Stimulated activated CD4-positive, alpha-beta T cell treated with anti-CD3 and anti-CD28 coated beads, TNF-alpha, amount 100 ng/mL, for 24 hours (primary cell): Measurements from ENCODE around the gene SMIM13.

Source experiments
- DNase-seq, 3 experiments: peaks; one replicate each; pipeline ENCODE4 v3.0.0-alpha.2; 2020; ENCODE audit warnings: low read depth in 3 of 3

SMIM13 gene

DNA sequence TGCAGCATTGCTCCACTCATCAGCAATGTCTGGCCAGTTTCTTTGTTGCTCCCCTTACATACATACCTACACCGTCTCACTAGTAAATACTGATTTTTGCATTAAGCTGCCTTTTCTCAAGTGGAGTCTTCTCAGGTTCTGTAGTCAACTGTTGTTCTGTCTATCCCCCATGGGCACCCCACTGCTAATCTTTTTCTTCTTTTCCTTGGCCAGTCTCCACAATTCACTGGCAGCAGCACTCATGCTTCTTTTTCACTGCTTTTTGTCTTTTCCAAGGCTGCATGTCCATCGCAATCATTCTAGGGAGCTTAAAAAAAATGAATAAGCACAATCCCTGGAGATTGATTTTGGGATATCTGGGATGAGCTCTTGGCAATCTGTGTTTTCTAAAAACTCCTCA is 28.2 kb downstream of the SMIM13 start:
- DNase-seq: no peak

- no peak for DNase-seq
These were observed 28.7 kb downstream of the SMIM13 start for GRCh38 chr6:11122380-11122779.

DNA sequence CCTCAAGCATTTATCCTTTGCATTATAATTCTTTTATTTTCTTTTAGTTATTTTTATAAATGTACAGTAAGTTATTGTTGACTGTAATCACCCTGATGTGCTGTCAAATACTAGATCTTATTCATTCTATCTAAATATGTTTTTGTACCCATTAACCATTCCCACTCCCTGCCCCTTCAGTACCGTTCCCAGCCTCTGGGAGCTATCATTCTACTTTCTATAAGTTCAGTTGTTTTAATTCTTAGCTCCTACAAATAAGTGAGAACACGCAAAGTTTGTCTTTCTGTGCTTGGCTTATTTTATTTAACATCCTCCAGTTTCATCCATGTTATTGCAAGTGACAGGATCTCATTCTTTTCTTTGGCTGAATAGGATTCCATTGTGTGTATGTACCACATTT is 30.3 kb downstream of the SMIM13 start:
- no peak for DNase-seq

- DNase-seq: no peak
These were observed 33.2 kb downstream of the SMIM13 start for GRCh38 chr6:11126876-11127275.

- DNase-seq: no peak
These were observed 35.0 kb downstream of the SMIM13 start for GRCh38 chr6:11128608-11129007.

GRCh38 chr6:11129908-11130565 is 36.4 kb downstream of the SMIM13 start:
- DNase-seq: no peak

DNA sequence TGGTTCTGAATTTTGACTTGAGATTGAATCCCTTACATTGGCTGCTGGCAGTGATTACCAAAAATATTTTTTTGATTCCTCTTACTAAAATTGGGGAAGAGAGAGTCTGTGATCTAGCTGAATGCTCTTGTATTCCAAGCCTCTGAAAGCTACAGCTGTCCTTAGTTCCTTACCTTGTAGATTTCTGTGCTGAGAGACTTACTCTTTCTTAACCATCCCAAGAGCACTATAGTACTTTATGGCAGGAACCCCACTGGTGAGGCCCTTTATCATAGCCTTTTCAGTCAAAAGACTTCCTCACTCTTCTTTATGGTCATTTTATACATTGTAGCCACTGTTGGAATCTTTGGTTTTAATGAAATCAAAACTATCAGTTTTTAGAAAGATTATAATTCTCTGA is 37.0 kb downstream of the SMIM13 start:
- DNase-seq: no peak

DNA sequence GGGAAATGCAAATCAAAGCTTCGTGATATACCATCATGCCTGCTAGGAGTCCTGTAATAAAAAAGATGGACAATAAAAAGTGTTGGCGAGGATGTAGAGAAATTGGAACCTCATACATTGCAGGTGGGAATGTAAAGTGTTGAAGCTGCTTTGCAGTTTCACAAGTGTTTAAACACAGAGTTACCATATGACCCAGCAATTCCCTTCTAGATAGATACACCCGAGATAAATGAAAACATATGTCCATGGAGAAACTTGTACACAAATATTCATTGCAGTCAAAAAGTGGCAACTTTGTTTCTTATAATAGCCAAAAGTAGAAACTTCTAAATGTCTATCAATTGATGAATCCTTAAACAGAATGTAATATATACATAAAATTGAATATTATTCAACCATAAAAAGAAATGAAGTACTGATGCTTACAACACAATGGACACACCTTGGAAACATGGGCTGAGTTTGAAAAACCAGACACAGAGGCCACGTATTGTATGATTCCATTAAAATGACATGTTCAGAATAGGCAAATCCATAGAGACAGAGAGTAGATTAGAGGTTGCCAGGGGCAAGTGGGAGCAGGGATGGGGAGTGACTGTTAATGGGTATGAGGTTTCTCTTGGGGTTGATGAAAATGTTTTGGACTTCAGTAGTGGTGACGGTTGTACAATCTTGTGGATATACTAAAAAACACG is 38.7 kb downstream of the SMIM13 start:
- DNase-seq: no peak

DNA sequence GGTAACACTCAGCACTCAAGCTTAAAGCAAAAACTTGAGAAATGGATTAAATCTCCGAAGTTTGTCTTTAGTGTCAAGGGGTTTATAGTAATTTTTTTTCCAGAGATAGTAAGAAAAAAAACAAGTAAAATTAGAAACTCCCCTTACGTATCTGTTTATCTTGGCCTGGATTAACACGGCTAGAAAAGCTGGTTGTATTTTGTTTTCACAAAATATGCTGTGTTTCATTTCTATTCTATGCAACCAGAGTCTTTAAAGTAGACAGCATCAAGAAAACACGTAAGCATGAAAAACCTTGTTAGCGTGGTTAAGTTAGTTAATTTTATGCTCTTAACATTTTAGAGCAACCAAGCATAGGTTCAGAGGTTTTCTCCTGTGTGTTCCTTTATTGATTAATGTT is 39.6 kb downstream of the SMIM13 start:
- no peak for DNase-seq

- no peak for DNase-seq
These were observed 43.2 kb downstream of the SMIM13 start for GRCh38 chr6:11136809-11137208.

DNA sequence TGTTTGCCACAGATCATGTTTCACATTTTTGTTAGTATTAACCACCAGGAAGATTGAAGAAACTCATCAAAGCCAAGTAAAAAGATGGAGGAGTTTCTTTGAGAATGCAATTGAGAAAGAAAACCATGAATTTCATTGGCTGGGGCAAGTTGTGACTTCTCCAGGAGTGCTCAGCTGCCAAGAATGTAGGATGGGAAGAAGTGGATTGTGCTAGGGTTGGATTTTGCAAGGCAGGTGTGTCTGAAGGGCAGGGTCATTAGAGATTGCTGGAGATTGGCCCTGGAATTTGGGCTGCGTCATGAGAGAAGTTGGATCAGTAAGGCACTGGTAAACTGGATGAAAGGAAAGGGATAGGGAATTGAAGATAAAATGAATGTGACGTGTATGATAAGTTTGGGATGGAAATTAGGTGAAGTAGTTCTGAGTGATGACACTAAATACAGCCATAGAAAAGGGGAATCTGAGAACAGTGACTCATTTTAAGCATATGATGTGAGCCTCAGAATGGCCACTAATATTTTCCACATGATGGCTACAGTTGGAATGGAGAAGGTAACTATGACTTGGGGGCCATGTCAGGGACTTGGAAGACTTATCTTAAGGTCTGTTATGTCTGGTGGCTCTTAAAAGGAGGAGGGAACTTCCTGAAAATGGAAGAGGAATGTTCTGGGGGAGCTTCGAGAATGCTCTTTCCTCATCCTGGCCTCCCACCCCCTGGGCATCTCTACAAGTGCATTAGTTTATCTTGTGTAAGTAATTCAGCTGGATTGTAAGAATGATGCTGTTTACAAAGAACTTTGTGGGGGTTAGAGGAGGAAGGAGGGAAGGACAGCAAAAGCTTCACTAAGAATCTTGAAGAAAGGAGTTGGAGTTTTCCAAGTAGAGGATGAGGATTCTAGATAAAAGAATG is 45.7 kb downstream of the SMIM13 start:
- no peak for DNase-seq

DNA sequence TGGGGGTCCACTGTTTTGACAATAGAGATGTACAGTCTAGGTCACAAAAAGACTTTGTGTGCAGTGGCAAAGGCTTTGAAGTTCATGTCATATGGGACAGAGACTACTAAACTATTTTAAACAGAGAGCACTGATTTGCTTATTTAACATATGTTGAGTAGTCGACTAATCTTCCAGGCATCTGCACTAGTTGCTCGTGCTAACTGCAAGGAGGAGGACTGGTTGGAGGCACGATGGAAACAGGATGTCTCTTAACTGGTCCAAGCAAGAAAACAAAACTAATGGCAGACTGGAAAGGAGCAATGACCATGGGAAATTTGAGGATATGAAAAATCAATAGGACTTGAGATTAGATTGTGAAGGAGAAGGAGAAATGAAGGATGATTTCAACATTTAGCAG is 46.4 kb downstream of the SMIM13 start:
- DNase-seq: no peak

DNA sequence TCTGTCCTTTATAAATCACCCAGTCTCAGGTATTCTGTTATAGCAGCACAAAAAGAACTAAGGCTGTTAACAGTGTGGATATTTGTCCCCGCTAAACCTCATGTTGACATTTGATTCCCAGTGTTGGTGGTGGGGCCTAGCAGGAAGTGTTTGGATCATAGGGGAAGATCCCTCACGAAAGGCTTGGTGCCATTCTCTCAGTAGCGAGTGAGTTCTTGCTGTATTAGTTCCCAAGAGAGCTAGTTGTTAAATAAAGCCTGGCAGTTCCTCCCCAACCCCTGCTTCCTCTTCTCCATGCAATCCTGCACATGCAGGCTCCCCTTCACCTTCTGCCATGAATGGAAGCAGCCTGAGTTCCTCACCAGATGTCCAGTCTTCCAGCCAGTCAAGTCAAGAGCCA is 47.7 kb downstream of the SMIM13 start:
- DNase-seq: no peak

DNA sequence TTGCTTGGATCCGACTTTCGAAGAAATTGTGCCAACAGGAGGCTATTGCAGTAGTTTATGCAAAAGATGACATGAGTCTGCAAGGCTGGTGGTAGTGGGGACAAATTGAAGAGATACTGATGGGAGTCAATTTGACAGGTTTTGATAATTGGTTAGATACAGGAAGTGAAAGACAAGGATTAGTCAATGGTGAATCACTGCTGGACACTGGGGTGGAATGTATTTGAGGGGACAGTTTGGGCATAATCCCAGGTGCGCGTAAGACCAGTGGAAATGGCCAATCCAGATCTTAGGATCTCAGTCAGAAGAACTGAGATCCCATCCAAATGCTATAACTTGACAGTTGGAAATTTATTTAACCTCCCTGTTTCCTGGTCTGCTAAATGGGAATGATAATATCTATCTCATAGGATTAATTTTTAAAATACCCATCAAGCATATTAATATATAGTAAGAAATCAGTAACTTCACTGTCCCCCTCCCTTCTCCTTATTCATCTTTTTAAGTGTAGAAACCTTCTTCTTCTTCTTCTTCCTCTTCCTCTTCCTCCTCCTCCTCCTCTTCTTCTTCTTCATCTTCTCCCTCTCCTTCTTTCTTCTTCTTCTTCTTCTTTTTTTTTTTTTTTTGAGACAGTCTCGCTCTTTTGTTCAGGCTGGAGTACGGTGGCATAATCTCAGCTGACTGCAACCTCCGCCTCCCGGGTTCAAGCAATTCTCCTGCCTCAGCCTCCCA is 48.8 kb downstream of the SMIM13 start:
- DNase-seq: no peak

- DNase-seq: no peak
These were observed 50.0 kb downstream of the SMIM13 start for GRCh38 chr6:11143394-11144371.

DNA sequence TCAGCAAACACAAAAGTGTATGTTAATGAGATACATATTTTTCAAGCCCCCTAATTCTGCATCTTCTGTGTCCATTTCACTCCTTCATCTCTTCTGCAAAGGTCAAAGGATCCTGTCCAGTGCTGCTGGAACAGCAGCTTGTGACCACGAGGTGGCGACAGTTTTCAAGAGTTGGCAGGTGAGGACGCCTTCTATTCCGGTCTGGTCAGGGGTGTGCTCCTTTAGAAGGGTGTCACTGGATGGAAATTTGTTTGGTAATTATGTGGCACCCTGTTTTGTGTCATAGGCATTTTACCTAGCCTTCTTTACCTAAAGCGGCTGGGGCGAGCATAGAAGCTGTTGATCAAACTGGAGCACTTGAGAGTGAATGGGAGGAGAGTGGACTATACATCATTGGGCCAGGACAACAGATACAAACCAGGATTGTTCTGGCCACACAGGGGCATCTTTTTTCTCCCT is 50.8 kb downstream of the SMIM13 start:
- DNase-seq: peak; percentile 48 to 70 (median 67)

- no peak for DNase-seq
These were observed 52.6 kb downstream of the SMIM13 start for GRCh38 chr6:11146117-11146826.

DNA sequence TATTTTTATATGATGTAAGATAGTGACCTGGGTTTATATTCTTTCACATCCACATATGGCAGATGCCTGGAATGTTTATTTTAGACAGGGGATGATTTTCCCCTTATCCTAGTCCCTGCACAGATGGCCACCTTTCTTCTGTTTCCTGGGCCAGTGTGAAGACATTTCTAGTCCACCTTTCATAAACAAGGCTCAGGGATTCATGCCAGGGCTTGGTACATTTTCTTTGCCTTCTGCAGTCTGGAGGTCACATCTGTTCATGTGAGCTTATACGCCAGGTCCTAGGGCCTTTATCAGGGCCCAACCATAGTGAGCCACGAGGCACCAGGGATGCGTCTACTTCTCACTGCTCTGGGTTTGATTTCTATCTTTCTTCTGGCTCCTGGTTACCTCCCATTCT is 55.9 kb downstream of the SMIM13 start:
- no peak for DNase-seq

DNA sequence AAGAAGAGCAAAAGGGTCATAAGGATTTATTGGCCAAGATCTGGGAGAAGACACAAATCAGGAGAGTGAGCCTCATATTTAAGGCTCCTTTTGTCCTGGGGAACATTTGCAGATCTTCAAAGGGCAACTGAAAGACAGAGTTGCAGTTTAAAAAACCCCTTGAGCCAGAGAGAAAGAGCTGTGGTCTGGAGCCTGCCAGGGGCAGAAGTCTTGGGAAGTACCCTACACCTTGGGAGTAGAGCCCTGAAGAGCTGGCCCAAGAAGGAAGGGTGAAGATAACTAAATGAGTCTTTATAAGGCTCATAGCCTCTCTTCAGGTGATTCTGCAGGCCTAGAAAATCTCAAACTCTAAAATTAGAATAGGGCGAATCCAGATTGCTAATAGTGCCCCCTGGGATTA is 57.9 kb downstream of the SMIM13 start:
- DNase-seq: no peak

GRCh38 chr6:11152581-11152980 is 58.9 kb downstream of the SMIM13 start:
- no peak for DNase-seq
